ENCODE data around the gene MAPKAP1.

DNA sequence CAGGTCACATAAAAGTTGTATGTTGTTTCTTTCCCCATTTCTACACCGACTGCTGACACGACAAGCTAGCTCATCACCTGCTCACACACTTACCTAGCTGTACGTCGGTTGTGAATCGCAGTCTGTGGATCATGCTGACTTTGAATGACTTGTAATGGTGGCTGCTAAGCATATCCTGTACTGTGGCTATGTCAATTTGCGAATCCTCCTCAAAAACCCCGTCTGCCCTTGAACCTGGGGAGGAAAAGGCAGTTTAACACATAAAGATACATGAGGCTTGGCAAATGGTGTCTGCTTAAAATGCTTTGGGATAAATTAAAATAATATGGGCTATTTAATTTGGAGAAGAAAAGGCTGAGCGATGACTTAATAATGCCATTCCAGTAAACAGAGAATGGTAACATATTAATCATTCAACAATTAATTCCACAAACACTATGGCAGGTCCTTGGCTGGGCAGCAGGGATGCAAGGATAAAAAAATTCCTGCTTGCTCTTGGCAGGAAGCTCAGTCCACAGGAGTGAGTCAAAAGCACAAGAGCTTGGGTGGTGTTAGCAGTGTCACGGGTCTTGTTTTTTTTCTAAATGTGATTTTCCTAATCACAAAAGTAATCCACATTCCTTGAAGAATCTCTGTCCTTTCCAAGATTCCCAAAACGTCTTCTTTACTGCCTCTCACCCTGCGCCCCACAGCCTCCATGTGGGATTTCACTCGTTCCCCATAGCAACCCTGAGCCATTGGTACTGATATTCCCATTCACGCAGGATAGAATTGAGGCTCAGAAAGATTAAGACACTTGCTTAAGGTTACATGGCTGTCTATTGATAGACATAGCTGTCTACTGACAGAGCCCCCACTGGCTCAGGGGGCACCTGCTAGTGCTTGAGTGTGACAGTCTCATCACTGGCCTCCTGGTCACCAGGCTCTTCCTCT is 222.4 kb downstream of the MAPKAP1 start:
- TF ChIP-seq, protein P1, sequence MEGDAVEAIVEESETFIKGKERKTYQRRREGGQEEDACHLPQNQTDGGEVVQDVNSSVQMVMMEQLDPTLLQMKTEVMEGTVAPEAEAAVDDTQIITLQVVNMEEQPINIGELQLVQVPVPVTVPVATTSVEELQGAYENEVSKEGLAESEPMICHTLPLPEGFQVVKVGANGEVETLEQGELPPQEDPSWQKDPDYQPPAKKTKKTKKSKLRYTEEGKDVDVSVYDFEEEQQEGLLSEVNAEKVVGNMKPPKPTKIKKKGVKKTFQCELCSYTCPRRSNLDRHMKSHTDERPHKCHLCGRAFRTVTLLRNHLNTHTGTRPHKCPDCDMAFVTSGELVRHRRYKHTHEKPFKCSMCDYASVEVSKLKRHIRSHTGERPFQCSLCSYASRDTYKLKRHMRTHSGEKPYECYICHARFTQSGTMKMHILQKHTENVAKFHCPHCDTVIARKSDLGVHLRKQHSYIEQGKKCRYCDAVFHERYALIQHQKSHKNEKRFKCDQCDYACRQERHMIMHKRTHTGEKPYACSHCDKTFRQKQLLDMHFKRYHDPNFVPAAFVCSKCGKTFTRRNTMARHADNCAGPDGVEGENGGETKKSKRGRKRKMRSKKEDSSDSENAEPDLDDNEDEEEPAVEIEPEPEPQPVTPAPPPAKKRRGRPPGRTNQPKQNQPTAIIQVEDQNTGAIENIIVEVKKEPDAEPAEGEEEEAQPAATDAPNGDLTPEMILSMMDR (IDR thresholded peaks at IDR 0.05): no peak
- no peak for TF ChIP-seq POLR2A (IDR thresholded peaks at IDR 0.05)

Data from gastroesophageal sphincter (tissue), 3 donors.